Neural cell (in vitro differentiated cells): ENCODE results near the gene LAPTM5. TPM values are rescaled to one million over a fixed set of nuclear protein-coding genes. Genes with fewer than 3 reads are reported as not detected.

Source experiments
- H2AFZ ChIP-seq: fragments of 200-600, 300-800 bp; sonication (generic), shearing (Covaris generic); 2 replicates; pipeline ENCODE4 v1.6.0; 2014; ENCODE audit warnings: low read depth, mild to moderate bottlenecking, antibody characterized with exemption, low read length, moderate library complexity
- H3F3A ChIP-seq: fragments of 200-600 bp; shearing (Covaris generic); 2 replicates; pipeline ENCODE4 v1.6.1; 2016; ENCODE audit warnings: mild to moderate bottlenecking, moderate library complexity, mixed read lengths, antibody characterized with exemption, low read length; ENCODE audit not compliant: insufficient read depth, poor library complexity, severe bottlenecking
- H3K27ac ChIP-seq: fragments of 200-600, 300-800 bp; sonication (generic), shearing (Covaris generic); 2 replicates; pipeline ENCODE4 v1.5.1; 2014; ENCODE audit warnings: mild to moderate bottlenecking, low read length, moderate library complexity
- H3K27me3 ChIP-seq: fragments of 300-800, 200-600 bp; sonication (generic), shearing (Covaris generic); 2 replicates; pipeline ENCODE4 v1.6.0; 2014; ENCODE audit warnings: mild to moderate bottlenecking, low read depth, low read length, moderate library complexity; ENCODE audit not compliant: insufficient read depth
- H3K36me3 ChIP-seq: fragments of 300-800, 200-600 bp; sonication (generic), shearing (Covaris generic); 2 replicates; pipeline ENCODE4 v1.5.1; 2014; ENCODE audit warnings: mild to moderate bottlenecking, antibody characterized with exemption, low read length, moderate library complexity; ENCODE audit not compliant: insufficient read depth
- H3K4me2 ChIP-seq: fragments of 300-800, 200-600 bp; sonication (generic), shearing (Covaris generic); 2 replicates; pipeline ENCODE4 v1.6.0; 2014; ENCODE audit warnings: mild to moderate bottlenecking, low read length
- H3K4me3 ChIP-seq: fragments of 300-800, 200-600 bp; sonication (generic), shearing (Covaris generic); 2 replicates; pipeline ENCODE4 v1.5.1; 2014; ENCODE audit warnings: mild to moderate bottlenecking, low read length, moderate library complexity
- H3K79me2 ChIP-seq: fragments of 200-600 bp; shearing (Covaris generic); replicated peaks from 2 replicates; pipeline ENCODE4 v1.6.0; 2014; ENCODE audit warnings: mild to moderate bottlenecking, low read length, moderate library complexity; ENCODE audit not compliant: insufficient read depth
- H3K9ac ChIP-seq: fragments of 300-800, 200-600 bp; sonication (generic), shearing (Covaris generic); 2 replicates; pipeline ENCODE4 v1.6.1; 2016; ENCODE audit warnings: mild to moderate bottlenecking, low read length, mixed read lengths
- H3K9me2 ChIP-seq: fragments of 200-600 bp; shearing (Covaris generic); 2 replicates; pipeline ENCODE4 v1.6.1; 2016; ENCODE audit warnings: mild to moderate bottlenecking, low read length, mixed read lengths; ENCODE audit not compliant: insufficient read depth
- H3K9me3 ChIP-seq: fragments of 200-600, 300-800 bp; sonication (generic), shearing (Covaris generic); 2 replicates; pipeline ENCODE4 v1.6.1; 2016; ENCODE audit warnings: mild to moderate bottlenecking, mixed run types, low read length, moderate library complexity, mixed read lengths
- H4K20me1 ChIP-seq: fragments of 200-600 bp; shearing (Covaris generic); 2 replicates; pipeline ENCODE4 v1.6.1; 2016; ENCODE audit warnings: mild to moderate bottlenecking, mixed run types; ENCODE audit not compliant: insufficient read depth
- EP300 ChIP-seq: fragments of 450-650 bp; conservative IDR thresholded peaks from 2 replicates; pipeline ENCODE4 v1.6.1; 2014; ENCODE audit warnings: antibody characterized with exemption, mild to moderate bottlenecking, moderate library complexity; ENCODE audit not compliant: poor library complexity, severe bottlenecking
- EZH2 ChIP-seq: fragments of 200-600, 300-800 bp; shearing (Covaris generic), sonication (generic); IDR thresholded peaks from 2 replicates; pipeline ENCODE4 v1.6.1; 2014; ENCODE audit warnings: antibody characterized with exemption, low read length, borderline replicate concordance, mild to moderate bottlenecking; ENCODE audit not compliant: insufficient read depth, poor library complexity, severe bottlenecking
- MXI1 ChIP-seq: fragments of 450-650 bp; conservative IDR thresholded peaks from 2 replicates; pipeline ENCODE4 v1.6.1; 2014; ENCODE audit warnings: antibody characterized with exemption, mild to moderate bottlenecking; ENCODE audit not compliant: poor library complexity, severe bottlenecking
- POLR2AphosphoS5 ChIP-seq: IDR thresholded peaks from 2 replicates; pipeline ENCODE4 v1.6.1; 2012
- RAD21 ChIP-seq: fragments of 450-650 bp; conservative IDR thresholded peaks from 2 replicates; pipeline ENCODE4 v1.6.1; 2014; ENCODE audit warnings: antibody characterized with exemption, mild to moderate bottlenecking, moderate library complexity
- SMC3 ChIP-seq: fragments of 450-650 bp; conservative IDR thresholded peaks from 2 replicates; pipeline ENCODE4 v1.6.1; 2014; ENCODE audit warnings: antibody characterized with exemption, mild to moderate bottlenecking, moderate library complexity; ENCODE audit not compliant: poor library complexity
- TAF1 ChIP-seq: IDR thresholded peaks from 2 replicates; pipeline ENCODE4 v1.6.1; 2012; ENCODE audit warnings: low read depth
- polyA plus RNA-seq: library from polyadenylated mRNA; depleted of rRNA; stranded (reverse); fragments of >200 nt; gene quantifications from 2 replicates; pipeline ENCODE4 v1.2.3, GENCODE V29; 2014
- TF ChIP-seq, protein P1 (sequence below): fragments of 450-650 bp; IDR thresholded peaks from 2 replicates; pipeline ENCODE4 v1.5.1; 2014; ENCODE audit warnings: antibody characterized with exemption, mild to moderate bottlenecking, moderate library complexity; ENCODE audit not compliant: poor library complexity, severe bottlenecking
- TF ChIP-seq, protein P2 (sequence below): IDR thresholded peaks from 2 replicates; pipeline ENCODE4 v1.6.1; 2012; ENCODE audit warnings: borderline replicate concordance

The LAPTM5 gene
- polyA plus RNA-seq, 1 donor from 2014 or later: 0.12 TPM

DNA sequence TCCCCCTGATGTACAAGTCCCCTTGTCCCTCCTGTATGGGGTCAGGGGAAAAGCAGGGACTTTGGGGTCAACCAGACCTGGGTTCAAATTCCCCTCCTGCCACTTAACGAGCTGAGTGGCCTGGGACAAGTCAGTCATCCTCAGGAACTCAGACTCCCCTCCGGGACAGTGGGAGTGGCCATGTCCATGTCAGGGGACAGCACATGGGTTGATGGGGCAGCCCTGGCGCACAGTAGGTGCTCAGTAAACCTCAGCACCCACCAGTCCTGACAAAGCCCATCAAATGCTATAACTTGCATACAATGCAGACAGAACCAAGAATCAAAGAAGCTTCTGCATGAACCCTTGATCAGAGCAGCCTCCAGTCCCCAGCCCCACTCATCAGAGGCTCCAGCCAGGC, 64.2 kb downstream of the LAPTM5 start:
- H3K27me3 ChIP-seq: no peaks in the 10 kb centered on the region
- H3K36me3 ChIP-seq: no peaks in the 10 kb centered on the region
- no peaks in the 10 kb centered on the region for H4K20me1 ChIP-seq
- H3F3A ChIP-seq: no peaks in the 10 kb centered on the region
- H2AFZ ChIP-seq: no peak overlapping the region
- no peak overlapping the region for H3K27ac ChIP-seq
- no peaks in the 10 kb centered on the region for H3K79me2 ChIP-seq
- H3K9me3 ChIP-seq: no peaks in the 10 kb centered on the region
- TF ChIP-seq EZH2: no peak
- TF ChIP-seq, protein P1, sequence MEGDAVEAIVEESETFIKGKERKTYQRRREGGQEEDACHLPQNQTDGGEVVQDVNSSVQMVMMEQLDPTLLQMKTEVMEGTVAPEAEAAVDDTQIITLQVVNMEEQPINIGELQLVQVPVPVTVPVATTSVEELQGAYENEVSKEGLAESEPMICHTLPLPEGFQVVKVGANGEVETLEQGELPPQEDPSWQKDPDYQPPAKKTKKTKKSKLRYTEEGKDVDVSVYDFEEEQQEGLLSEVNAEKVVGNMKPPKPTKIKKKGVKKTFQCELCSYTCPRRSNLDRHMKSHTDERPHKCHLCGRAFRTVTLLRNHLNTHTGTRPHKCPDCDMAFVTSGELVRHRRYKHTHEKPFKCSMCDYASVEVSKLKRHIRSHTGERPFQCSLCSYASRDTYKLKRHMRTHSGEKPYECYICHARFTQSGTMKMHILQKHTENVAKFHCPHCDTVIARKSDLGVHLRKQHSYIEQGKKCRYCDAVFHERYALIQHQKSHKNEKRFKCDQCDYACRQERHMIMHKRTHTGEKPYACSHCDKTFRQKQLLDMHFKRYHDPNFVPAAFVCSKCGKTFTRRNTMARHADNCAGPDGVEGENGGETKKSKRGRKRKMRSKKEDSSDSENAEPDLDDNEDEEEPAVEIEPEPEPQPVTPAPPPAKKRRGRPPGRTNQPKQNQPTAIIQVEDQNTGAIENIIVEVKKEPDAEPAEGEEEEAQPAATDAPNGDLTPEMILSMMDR: no peak
- H3K9ac ChIP-seq: no peak overlapping the region
- H3K9me2 ChIP-seq: no peaks in the 10 kb centered on the region
- H3K4me3 ChIP-seq: no peak overlapping the region
- no peak overlapping the region for H3K4me2 ChIP-seq

DNA sequence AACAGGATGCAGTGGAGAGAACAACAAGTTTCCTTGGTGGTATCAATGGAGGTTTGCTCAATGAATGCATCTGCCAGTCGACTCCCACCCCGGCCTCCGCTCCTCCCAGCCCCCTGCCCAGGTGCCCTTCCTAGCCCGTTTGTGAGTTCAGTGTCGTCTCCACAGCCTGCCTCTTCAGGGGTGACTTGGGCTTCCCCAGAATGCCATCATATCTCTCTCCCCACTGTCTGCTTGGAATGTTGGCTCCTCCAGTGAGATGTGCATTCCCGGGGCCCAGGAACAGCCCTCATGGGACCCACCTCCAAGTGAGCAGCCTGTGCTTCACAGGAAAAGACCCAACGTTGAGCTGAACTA, 64.6 kb downstream of the LAPTM5 start:
- H4K20me1 ChIP-seq: no peaks in the 10 kb centered on the region
- H3K9ac ChIP-seq: no peak overlapping the region
- no peak overlapping the region for H3K27ac ChIP-seq
- no peak for TF ChIP-seq TAF1
- no peak for TF ChIP-seq MXI1
- no peak for TF ChIP-seq EZH2
- TF ChIP-seq, protein P2, sequence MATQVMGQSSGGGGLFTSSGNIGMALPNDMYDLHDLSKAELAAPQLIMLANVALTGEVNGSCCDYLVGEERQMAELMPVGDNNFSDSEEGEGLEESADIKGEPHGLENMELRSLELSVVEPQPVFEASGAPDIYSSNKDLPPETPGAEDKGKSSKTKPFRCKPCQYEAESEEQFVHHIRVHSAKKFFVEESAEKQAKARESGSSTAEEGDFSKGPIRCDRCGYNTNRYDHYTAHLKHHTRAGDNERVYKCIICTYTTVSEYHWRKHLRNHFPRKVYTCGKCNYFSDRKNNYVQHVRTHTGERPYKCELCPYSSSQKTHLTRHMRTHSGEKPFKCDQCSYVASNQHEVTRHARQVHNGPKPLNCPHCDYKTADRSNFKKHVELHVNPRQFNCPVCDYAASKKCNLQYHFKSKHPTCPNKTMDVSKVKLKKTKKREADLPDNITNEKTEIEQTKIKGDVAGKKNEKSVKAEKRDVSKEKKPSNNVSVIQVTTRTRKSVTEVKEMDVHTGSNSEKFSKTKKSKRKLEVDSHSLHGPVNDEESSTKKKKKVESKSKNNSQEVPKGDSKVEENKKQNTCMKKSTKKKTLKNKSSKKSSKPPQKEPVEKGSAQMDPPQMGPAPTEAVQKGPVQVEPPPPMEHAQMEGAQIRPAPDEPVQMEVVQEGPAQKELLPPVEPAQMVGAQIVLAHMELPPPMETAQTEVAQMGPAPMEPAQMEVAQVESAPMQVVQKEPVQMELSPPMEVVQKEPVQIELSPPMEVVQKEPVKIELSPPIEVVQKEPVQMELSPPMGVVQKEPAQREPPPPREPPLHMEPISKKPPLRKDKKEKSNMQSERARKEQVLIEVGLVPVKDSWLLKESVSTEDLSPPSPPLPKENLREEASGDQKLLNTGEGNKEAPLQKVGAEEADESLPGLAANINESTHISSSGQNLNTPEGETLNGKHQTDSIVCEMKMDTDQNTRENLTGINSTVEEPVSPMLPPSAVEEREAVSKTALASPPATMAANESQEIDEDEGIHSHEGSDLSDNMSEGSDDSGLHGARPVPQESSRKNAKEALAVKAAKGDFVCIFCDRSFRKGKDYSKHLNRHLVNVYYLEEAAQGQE: no peak
- TF ChIP-seq RAD21: no peak
- TF ChIP-seq POLR2AphosphoS5: no peak
- TF ChIP-seq SMC3: no peak
- TF ChIP-seq, protein P1: no peak
- no peak for TF ChIP-seq EP300
- H3K27me3 ChIP-seq: no peaks in the 10 kb centered on the region
- H2AFZ ChIP-seq: no peak overlapping the region
- no peaks in the 10 kb centered on the region for H3K36me3 ChIP-seq
- H3K9me2 ChIP-seq: no peaks in the 10 kb centered on the region
- no peaks in the 10 kb centered on the region for H3K79me2 ChIP-seq
- no peaks in the 10 kb centered on the region for H3K9me3 ChIP-seq
- H3F3A ChIP-seq: no peaks in the 10 kb centered on the region
- H3K4me2 ChIP-seq: no peak overlapping the region
- no peak overlapping the region for H3K4me3 ChIP-seq
